ENCODE data around the gene IL22RA2.

Gene IL22RA2

GRCh38 chr6:137176729-137177128 is 3.3 kb upstream of the IL22RA2 start:
- DNase-seq (ENCODE audit: low read depth, low spot score) = no peak
- TF ChIP-seq FOXP2 (optimal IDR thresholded peaks at IDR 0.05; ENCODE audit: control extremely low read depth, extremely low read length, insufficient read depth) (no peak), EZH2 (IDR thresholded peaks at IDR 0.05) (no peak), POLR2AphosphoS5 (IDR thresholded peaks at IDR 0.05; ENCODE audit: borderline replicate concordance, low read depth, low read length) (no peak)
- Histone ChIP-seq H3K9ac (ENCODE audit: insufficient read length) (no peak overlapping the region), H3K36me3 (ENCODE audit: insufficient read depth, low read length) (no peaks in the 10 kb centered on the region), H3K27ac (no peak overlapping the region), H3K9me3 (ENCODE audit: low read depth, low read length) (no peaks in the 10 kb centered on the region), H3K4me3 (no peak overlapping the region)

- Histone ChIP-seq H3K9me3 (ENCODE audit: low read depth, low read length) (no peaks in the 10 kb centered on the region), H3K36me3 (ENCODE audit: insufficient read depth, low read length) (no peaks in the 10 kb centered on the region), H3K9ac (ENCODE audit: insufficient read length) (no peak overlapping the region), H3K27ac (no peak overlapping the region), H3K4me3 (no peak overlapping the region)
- TF ChIP-seq FOXP2 (optimal IDR thresholded peaks at IDR 0.05; ENCODE audit: control extremely low read depth, extremely low read length, insufficient read depth) (no peak), EZH2 (IDR thresholded peaks at IDR 0.05) (no peak), POLR2AphosphoS5 (IDR thresholded peaks at IDR 0.05; ENCODE audit: borderline replicate concordance, low read depth, low read length) (no peak)
- DNase-seq (ENCODE audit: low read depth, low spot score) = no peak
These were observed 2.4 kb upstream of the IL22RA2 start for GRCh38 chr6:137175868-137176245.

GRCh38 chr6:137175157-137175867 is 1.9 kb upstream of the IL22RA2 start:
- H3K4me3 ChIP-seq = no peak overlapping the region
- no peak for TF ChIP-seq FOXP2 (optimal IDR thresholded peaks at IDR 0.05; ENCODE audit: control extremely low read depth, extremely low read length, insufficient read depth)
- TF ChIP-seq POLR2AphosphoS5 (IDR thresholded peaks at IDR 0.05; ENCODE audit: borderline replicate concordance, low read depth, low read length) = no peak
- no peak for TF ChIP-seq EZH2 (IDR thresholded peaks at IDR 0.05)
- no peak overlapping the region for H3K27ac ChIP-seq
- H3K9me3 ChIP-seq (ENCODE audit: low read depth, low read length) = no peaks in the 10 kb centered on the region
- no peak overlapping the region for H3K9ac ChIP-seq (ENCODE audit: insufficient read length)
- DNase-seq (ENCODE audit: low read depth, low spot score) = no peak
- H3K36me3 ChIP-seq (ENCODE audit: insufficient read depth, low read length) = no peaks in the 10 kb centered on the region

GRCh38 chr6:137172734-137173431 is 561 bp downstream of the IL22RA2 start:
- H3K36me3 ChIP-seq (ENCODE audit: insufficient read depth, low read length) = no peaks in the 10 kb centered on the region
- H3K9ac ChIP-seq (ENCODE audit: insufficient read length) = no peak overlapping the region
- H3K4me3 ChIP-seq = no peak overlapping the region
- TF ChIP-seq FOXP2 (optimal IDR thresholded peaks at IDR 0.05; ENCODE audit: control extremely low read depth, extremely low read length, insufficient read depth) (no peak), EZH2 (IDR thresholded peaks at IDR 0.05) (no peak), POLR2AphosphoS5 (IDR thresholded peaks at IDR 0.05; ENCODE audit: borderline replicate concordance, low read depth, low read length) (no peak)
- no peaks in the 10 kb centered on the region for H3K9me3 ChIP-seq (ENCODE audit: low read depth, low read length)
- DNase-seq (ENCODE audit: low read depth, low spot score) = no peak
- no peak overlapping the region for H3K27ac ChIP-seq

- no peak for DNase-seq (ENCODE audit: low read depth, low spot score)
- no peak overlapping the region for H3K4me3 ChIP-seq
- TF ChIP-seq EZH2 (IDR thresholded peaks at IDR 0.05) (no peak), POLR2AphosphoS5 (IDR thresholded peaks at IDR 0.05; ENCODE audit: borderline replicate concordance, low read depth, low read length) (no peak), FOXP2 (optimal IDR thresholded peaks at IDR 0.05; ENCODE audit: control extremely low read depth, extremely low read length, insufficient read depth) (no peak)
These were observed 1.4 kb downstream of the IL22RA2 start for GRCh38 chr6:137171824-137172733.

GRCh38 chr6:137171053-137171374 is 2.4 kb downstream of the IL22RA2 start:
- no peak overlapping the region for H3K27ac ChIP-seq
- H3K9ac ChIP-seq (ENCODE audit: insufficient read length) = no peak overlapping the region
- no peak for DNase-seq (ENCODE audit: low read depth, low spot score)
- TF ChIP-seq FOXP2 (optimal IDR thresholded peaks at IDR 0.05; ENCODE audit: control extremely low read depth, extremely low read length, insufficient read depth) = no peak
- no peaks in the 10 kb centered on the region for H3K36me3 ChIP-seq (ENCODE audit: insufficient read depth, low read length)
- H3K4me3 ChIP-seq = no peak overlapping the region
- no peaks in the 10 kb centered on the region for H3K9me3 ChIP-seq (ENCODE audit: low read depth, low read length)

More at GRCh38 chr6:137171824-137172733, 1.4 kb downstream of the IL22RA2 start:
- Histone ChIP-seq H3K9me3 (ENCODE audit: low read depth, low read length) (no peaks in the 10 kb centered on the region), H3K36me3 (ENCODE audit: insufficient read depth, low read length) (no peaks in the 10 kb centered on the region), H3K27ac (no peak overlapping the region), H3K9ac (ENCODE audit: insufficient read length) (no peak overlapping the region)

- Histone ChIP-seq H3K36me3 (ENCODE audit: insufficient read depth, low read length) (no peaks in the 10 kb centered on the region), H3K9ac (ENCODE audit: insufficient read length) (no peak overlapping the region), H3K9me3 (ENCODE audit: low read depth, low read length) (no peaks in the 10 kb centered on the region), H3K27ac (no peak overlapping the region), H3K4me3 (no peak overlapping the region)
- TF ChIP-seq FOXP2 (optimal IDR thresholded peaks at IDR 0.05; ENCODE audit: control extremely low read depth, extremely low read length, insufficient read depth) (no peak), POLR2AphosphoS5 (IDR thresholded peaks at IDR 0.05; ENCODE audit: borderline replicate concordance, low read depth, low read length) (no peak), EZH2 (IDR thresholded peaks at IDR 0.05) (no peak)
- DNase-seq (ENCODE audit: low read depth, low spot score) = no peak
These were observed 3.0 kb downstream of the IL22RA2 start for GRCh38 chr6:137170266-137171052.

All from SK-N-MC (cell line).